ENCODE measurements around the gene TRMT1.

The TRMT1 gene

DNA sequence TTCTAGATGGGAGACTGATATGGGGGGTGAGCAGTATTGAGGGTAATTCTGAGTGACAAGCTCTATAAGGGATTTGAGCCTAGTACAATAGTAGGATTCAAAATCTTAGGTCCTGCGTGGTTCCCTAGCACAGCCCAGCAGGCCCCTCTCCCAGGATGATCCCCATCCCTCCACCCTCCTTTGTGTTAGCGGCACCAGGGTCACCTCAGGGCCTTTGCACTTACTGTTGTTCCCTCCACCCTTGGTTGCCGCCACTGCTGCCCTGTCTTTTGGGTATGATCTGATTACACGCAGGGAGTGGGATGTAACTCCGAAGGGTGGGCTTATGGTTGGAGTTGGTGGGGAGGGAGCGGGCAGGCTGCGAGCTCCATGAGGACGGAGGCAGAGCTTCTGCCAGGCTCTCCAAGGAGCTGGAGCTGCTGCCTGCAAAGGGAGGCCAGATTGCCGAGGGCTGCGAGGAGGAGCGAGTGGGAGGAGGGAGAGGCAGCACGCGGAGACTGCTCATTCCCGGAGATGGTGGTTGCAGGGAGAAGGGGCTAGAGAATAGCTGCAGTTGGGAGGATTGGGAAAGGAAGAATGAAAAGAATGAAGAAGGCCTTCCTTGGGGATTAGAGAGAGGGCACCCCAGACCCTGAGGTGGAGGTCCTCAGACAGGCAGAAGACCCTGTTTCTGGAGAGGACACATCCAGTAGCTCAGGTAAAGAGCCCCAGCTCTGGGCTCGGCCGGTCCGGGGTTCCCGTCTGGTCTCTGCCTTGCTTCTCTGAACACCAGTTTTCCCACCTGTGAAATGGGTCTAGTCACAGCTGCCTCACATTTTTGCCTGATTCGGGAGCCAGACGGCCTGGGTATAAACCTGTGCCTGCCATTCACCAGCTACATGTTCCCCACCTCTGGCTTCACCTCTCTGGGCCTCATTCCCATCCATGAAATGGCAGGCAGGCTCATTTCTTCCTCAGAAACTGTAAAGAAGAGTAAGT is 6.7 kb upstream of the TRMT1 start:
- DNase-seq, result no peak

DNA sequence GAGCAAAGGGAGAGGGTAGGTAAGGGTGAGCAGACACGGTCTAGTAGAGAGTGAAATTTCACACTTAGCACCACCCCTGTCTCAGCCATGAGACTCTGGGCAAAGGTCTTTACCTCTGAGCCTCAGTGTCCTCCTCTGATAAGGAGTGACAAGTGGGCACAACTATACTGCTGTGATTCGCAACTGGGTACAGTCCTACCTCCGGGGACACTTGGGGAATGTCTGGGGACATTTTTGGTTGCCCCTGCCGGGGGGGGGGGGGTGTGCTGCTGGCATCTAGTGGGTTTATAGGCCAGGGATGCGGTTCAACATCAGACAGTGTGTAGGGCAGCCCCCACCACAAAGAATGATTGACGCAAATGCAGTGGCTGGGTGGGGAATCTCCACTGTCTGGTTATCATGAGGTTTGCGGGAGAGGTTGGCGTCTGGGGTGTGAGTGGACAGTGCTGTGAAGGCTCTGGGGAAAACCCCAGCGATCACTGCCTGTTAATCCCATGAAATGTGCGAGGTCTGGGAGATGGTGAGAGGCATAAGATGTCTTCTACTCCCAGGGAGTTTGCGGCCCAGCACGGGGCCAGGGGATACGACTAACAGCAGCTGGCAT is 5.8 kb upstream of the TRMT1 start:
- peak; percentile 38 for DNase-seq

DNA sequence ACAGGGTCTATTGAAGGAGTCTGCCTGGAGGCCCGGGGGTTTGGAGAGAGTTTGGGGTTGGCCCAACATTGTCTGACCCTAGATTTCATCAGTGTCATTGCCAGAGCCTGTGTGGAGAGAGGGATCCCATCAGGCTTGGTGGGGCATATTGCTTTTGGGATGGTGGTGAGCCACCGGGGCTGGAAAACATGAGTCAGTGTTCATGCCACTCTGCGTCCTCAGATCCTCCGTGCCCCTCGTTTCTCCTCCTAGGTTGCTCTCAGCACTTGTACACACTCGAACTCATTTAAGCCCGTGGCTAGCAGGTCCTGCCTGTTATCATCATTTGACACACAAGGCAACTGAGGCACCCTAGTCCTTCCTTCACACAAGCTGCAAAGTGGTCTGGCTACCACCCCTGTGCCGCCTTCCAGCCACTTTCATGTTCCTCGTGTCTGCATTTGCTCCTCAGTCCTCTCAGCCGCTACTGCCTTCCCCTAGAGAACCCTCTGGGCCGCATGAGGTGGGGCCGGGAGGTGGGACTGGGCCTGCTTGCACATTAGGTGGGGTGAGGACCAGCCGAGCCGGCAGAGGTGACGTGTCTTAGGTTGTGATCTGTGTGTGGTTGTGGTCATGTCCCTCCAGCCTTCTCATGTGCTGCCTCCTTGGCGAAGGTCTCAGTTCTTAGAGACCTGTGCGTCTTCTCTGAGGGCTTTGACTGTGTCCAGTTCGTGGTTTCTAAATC is 5.2 kb upstream of the TRMT1 start:
- no peak for DNase-seq

DNA sequence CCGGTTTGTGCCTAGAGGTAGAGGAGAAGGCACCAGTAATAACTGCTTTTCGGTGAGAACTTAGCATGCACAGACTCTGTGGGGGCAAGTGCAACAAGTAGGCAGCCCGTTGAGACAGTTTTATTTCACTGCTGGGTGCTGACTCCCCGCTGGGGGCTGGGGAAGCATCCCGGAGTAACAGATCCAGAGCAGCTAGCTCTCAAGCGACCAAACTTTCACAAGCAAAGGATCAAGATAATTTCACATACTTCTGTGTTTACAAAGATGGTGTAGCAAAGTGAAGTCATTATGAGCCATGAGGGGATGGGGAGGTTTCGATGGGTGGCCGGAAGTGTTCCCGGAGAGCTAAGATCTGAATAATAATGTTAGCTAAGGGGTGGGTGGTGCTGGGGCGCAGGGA is 4.3 kb upstream of the TRMT1 start:
- DNase-seq, result no peak

DNA sequence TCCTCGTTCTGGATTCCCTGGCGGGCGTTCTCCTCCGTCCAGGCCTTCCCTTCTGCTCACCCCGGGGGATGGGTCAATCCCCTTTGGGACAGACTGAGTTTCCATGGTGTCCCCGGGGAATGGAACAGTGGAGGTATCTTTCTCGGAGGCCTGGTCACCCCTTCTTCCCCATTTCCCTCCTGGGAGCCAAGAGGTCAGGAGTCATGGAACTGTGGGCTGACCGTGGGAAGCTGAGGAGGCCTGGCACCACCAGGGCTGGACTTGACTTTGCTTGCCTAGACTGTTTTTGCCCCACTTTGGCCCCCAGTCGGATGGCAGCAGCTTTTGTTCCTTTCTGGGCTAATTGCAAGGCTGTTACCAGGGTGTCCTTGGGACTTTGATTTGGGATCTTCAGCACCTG is 3.5 kb upstream of the TRMT1 start:
- no peak for DNase-seq

DNA sequence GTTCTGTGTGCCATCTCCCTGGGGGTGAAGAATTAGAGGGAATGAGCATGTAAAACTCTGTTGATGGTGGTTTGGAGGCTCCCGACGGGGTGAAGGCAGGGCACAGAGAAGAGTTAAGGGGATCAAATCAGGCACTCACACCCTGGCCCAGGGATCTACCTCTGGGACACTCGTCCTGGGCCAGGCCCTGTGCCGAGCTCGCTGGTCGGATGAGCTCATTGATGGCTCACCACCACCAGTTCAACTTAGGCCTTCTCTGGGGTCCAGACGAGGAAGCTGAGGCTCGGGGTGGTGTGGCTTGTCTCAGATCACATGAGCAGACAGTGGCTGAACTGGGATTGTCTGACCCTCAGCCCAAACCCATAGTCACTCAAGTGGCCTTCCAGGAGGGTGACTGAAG is 3.1 kb upstream of the TRMT1 start:
- no peak for DNase-seq

DNA sequence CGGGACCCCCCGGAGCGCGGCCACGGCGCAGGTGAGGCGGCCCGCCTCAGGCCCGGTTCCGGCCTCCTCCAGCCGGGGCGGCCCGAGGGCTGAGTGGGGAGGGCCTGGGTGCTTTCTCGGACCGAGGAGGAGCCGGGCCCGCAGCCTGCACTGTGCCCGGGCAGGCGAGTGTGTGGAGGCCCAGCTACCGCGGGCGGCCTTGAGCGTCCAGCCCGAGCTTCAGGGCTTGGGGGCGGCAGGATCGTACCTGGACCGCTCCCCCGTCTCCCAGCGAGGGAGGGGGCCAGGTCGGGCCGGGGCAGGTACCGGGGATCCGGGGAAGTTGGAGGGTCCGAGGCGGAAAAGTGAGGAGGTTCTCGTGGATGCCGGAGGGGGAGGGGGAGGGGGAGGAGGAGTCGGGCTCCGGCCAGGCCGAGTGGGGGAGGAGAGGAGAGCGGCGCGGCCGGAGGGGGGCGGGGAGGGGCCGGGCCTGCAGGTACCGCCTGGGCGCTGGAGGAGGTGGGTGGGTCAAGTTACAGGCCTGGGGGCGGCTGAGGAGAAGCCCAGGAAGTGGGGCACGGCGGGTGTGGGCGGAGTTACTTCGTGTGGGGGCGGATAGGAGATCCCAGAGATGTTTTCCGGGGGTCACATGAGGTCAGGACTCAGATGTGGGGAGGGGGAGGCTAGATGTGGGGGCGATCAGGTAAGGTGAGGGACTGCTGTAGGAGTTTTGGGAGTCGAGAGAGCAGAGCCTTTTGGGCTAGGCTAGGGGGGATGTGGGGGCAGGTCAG is 2.1 kb upstream of the TRMT1 start:
- DNase-seq, result peak; percentile 45

DNA sequence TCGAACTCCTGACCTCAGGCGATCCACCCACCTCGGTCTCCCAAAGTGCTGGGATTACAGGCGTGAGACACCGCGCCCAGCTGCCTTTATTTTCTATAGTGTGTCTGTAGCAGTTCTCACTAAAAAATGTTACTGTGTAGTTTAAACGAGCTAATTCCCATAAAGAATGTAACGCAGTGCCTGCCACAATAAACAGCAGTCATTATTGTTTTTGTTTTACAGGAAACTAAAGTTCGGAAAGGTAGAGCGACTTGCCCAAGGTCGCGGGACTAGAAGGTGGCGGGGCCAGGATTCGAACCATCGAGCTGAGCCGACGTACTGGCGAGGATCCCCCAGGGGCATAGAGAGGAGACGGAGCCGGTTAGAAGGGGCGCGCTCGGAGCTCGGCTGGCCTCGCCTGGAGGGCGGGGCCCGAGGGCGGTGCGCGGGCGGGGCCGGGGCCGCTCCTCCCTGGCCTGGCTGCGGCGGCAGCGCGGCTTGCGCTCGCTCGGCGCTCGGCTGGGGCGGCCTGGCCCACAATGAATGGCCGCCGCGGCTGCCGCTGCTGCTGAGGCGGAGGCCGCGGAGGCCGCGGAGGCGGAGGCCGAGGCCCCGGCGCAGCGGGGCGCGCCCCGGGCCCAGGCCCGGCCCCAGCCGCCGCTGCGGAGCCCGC is 1.4 kb upstream of the TRMT1 start, which contains the start of gene NACC1:
NACC1 (plus strand) TSS at position 493 of the 652 bp plus-strand sequence. CDS start 16,944 bp downstream, outside the sequence.
- peak; percentile 91 for DNase-seq

DNA sequence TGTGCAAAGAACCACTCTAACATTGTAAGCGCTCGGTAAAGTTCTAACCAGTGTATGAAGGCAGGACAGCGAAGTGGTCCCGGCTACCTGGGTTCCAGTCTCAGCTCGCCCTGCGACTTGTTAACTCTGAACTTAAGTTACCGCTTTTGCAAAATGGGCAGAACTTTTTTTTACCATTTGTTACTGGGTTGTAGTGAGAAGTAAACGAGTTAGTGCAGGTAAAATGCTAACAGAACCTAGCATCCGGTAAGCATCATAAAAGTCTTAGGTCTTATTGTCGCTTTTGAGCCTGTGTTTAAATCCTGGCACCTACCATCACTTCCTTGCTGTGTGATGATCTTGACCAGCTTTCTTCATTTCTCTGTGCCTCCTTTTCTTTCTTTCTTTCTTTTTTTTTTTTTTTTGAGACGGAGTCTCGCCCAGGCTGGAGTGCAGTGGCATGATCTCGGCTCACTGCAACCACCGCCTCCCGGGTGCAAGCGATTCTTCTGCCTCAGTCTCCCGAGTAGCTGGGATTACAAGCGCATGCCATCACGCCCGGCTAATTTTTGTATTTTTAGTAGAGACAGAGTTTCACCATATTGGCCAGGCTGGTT is 734 bp upstream of the TRMT1 start:
- peak; percentile 34 for DNase-seq

DNA sequence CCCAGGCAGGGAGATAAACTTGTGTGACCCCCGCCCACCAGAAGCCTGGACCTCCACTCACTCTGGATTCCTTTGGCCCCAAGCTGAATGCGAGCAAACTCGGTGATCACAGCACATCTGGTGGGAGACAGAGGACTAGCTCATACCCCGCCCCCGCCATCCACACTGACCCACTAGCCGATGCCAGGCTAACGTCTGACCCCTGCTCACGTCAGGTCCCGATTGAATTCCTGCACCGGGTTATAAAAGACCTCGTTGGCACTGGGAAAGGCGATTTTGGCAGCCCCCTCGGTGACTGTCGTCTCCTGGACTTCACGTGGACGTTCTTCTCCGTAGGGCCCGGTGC is 631 bp downstream of the TRMT1 start:
- DNase-seq, result no peak

DNA sequence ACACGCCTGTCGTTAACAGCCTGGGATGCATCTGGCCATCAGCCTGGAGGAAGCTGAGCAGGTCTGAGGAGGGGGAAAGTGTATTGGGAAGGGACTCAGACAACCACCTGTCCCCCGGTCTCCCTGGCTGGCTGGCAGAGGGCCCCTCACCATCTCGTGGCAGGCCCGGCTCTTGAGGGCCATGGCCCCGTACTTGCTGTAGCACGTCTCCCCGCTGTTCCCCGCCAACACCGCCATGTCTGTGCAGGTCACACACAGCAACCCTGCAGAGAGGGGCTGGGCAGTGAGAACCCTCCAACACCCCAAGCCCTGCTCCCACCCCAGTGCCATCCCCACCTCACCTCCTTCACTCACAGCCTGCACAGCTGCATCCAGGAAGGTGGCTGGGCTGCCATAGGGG is 4.0 kb downstream of the TRMT1 start:
- DNase-seq, result no peak

DNA sequence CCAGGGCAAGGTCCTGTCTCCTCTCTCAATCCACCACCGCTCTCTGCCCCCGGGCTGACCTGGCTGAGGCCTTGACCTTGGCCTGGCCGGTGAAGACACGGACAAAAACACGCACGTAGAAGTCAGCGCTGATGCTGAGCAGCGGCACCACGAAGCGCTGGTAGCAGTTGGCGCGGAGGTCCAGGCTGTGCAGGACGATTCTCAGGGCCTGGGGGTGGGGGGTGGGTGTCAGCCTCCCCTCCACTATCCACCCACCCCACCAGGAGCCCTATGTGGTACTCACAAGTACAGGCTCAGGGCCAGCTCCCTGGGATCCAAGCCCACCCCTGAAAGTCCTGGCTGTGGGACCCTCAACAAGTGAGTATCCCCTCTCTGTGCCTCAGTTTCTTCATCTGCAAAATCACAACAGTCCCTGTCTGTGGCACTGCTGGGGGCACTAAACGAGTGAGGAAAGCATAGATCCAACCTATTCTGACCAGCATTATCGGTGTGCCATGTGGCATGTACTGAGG is 6.4 kb downstream of the TRMT1 start:
- DNase-seq, result no peak

DNA sequence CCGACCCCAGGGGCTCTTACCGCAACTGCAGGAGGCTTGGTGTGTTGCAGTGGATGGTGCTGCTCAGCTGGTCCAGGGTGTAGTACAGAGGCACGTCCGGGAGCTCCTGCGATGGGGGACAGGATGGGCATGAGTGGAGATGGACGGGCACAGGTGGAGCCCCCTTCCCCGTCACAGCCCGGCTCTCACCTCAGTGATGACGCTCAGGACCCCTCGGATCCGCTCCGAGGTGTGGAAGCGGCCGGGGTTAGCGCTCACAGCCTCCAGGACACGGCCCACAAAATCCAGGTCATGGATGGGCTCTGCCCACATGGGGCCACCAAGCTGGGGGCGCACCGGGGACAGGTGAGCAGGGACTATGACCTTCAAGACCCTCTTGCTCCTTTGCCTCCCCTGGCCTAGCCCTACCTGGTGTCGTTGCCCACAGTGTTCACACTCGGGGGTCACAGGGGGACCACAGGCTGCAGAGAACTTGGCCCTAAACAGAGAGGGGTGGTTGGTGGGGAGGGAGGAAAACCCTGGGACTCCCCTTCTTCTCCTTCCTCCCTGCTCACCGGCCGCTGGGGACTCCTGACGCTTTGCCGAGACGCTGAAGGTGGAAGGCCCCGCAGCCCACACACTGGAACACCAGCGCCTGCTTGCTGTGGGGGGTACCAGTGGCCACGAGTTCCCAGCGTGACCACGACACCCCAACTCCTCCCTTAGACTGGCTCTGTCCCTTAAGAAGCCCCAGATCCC is 7.0 kb downstream of the TRMT1 start:
- no peak for DNase-seq

DNA sequence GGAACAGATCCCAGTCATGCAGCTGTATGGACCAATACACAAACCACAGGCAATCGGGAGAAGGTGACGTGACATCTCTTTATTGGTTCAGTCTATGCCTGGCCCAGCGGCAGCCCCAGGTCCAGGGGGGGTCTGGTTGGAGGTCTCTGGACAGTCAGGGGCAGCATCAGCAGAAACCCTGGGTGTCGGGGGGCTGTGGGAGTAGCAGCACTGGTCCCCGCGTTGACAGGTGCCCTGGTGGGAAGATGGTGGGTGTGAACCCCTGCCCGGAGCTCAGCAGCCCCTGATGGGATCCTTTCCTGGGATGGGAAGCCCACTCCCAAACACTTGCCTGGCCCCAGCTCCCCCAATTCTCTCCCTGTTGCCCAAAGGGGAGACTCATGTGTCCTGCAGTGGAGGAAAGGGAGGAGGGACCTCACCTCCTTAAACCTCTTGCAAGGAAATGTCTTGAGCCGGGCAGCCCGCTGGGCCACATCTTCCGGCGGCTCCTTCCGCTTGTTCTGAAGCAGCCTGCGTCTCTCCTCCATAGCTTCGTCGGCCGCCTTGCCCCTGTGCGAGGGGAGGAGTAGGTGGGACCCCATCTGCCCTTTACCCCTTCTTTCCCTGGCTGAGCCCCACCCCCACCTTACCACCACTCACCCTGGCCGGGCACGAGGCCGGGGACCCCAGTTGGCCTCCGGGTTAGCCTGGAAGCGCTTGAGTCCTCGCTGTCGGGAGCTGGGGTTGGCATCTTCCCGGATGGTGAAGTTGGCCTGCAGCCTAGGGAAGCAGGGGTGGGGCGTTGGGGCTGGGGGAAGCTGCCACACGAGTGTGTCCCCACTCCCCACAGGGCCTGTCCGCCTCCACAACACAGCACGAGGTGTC is 11.5 kb downstream of the TRMT1 start:
- DNase-seq, result peak; percentile 45

DNA sequence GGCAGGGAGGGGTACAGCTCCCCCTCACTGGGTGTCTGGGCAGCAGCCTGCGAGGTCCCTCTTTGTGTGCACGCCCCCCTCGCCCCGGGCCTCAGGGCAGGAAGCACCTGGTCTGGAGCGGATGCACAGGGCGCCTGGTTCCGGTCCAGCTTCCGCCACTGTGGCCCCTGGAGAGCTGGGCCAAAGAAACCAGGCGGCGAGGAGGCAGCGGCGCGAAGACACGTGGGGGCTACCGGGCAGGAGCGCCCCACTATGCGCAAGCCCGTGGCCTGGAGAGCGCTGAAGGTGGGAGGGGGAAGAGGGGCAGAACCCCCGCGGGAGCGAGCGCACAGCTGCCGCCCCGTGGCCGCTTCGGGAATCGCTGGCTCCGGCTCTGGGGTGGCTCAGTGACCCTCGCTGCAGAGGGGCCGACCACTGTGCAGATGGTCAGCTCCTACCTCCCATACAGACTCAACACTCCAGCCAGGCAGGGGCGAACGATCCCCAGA is 12.1 kb downstream of the TRMT1 start:
- peak; percentile 65 for DNase-seq

DNA sequence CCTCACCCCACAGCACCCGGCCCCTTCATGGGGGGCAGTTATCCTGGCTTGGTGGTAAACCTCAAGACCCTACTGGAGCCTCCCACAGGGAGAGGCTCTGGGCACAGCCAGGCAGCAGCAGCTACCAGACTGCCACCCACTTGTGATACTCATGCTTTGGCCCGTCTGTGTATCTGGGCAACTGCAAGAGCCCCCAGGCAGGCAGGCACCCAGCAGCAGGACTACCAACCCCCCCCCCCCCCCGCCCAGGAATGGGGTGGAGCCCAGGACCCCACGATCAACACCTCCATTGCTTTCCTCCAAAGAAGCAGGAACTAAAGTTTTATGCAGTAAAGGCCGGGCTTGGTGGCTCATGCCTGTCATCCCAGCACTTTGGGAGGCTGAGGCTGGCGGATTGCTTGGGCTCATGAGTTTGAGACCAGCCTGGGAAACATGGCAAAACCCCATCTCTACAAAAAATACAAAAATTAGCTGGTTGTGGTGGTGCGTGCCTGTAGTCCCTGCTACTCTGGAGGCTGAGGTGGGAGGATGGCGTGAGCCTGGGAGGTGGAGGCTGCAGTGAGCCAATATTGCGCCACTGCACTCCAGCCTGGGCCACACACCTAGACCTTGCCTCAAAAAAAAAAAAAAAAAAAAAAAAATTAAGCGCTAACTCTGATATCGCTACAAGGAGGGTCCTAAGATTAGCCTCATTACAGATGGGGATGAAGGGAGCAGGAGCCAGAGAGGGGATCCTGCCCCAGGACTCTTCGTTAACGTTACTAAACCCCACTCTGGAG is 12.8 kb downstream of the TRMT1 start:
- no peak for DNase-seq

DNA sequence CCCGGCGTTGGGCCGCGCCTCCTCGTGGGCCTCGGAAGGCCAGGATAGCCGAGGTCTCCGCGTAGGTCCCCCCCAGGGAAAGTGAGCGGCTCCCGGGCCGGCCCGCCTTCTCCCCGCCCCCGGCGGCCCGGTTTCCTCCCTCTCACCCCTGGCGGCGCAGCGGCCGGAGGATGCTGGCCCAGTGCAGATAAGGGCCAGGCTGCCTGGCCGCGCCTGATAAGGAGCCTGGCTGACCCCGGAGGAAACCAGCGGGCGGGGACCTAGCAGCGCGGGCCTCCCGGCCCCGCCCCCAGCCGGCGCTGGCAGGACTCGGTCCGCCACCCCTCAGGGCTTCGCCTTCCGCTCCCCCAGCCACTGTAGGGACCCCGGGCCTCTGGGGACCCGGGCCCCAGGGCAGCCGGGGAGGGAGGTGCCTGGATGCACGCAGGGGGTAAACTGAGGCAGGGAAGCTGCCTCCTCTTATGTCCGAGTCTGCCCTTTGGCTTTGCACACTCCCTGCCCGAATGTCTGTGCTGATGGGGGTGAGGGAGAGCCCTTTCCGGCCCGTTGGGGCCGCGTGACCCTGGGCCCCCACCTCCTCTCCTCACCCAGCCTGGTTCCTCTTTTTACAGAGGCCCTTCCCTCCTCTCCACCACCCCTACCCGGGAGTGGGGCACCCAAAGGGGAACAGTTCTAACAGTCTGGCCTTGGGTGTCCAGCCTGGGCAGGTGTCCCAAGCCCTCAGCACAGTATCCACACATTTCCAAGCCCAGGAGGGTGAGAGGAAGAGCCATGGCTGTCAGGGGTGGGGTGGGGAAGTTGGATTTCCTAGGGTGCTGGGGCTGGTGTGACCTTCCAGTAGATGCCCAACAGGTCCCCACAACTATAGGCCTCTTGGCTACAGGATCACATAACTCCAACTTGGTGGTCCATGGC is 13.6 kb downstream of the TRMT1 start, which contains the start of gene LYL1:
LYL1 (minus strand) TSS at position 193 of the 915 bp plus-strand sequence. CDS start 1,687 bp downstream, outside the sequence.
- peak; percentile 47 for DNase-seq

DNA sequence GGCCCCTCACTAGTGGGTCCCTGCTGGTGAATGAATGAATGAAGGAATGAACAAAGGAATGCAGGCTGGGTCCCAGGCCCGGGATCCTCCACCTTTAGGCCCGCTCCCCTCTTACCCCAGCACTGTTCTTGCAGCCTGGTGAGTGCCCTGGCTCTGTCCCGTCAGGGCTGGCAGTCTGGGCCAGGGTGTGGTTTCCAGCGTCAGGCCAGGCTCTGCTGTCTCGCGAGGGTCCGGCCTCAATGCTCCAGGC is 14.2 kb downstream of the TRMT1 start:
- no peak for DNase-seq
